ENCODE measurements around the gene HOXC10.

The HOXC10 gene

GRCh38 chr12:53984901-53985691 is at the start of gene HOXC10:
Gene HOXC10, plus strand, starts transcription at chr12:53985146. Its CDS starts 114 bp downstream, at chr12:53985260.
- peak; percentile 90 for DNase-seq

GRCh38 chr12:53935383-53936341 is 49.3 kb upstream of the HOXC10 start:
- no peak for DNase-seq

- no peak for DNase-seq
Observed at GRCh38 chr12:53937099-53937498, 47.8 kb upstream of the HOXC10 start.

GRCh38 chr12:53937596-53938325 is 47.2 kb upstream of the HOXC10 start:
- no peak for DNase-seq

GRCh38 chr12:53938326-53939140 is 46.4 kb upstream of the HOXC10 start, which contains the start of gene HOXC13:
Gene HOXC13, plus strand, starts transcription at chr12:53938831. Its CDS starts 76 bp downstream, at chr12:53938907.
- peak; percentile 43 for DNase-seq

GRCh38 chr12:53939141-53940108 is 45.5 kb upstream of the HOXC10 start:
- no peak for DNase-seq

- DNase-seq, result no peak
Observed at GRCh38 chr12:53940443-53941014, 44.4 kb upstream of the HOXC10 start.

- no peak for DNase-seq
Observed at GRCh38 chr12:53941187-53941586, 43.8 kb upstream of the HOXC10 start.

GRCh38 chr12:53941750-53942149 is 43.2 kb upstream of the HOXC10 start:
- DNase-seq, result no peak

GRCh38 chr12:53942467-53942997 is 42.4 kb upstream of the HOXC10 start:
- DNase-seq, result no peak

- no peak for DNase-seq
Observed at GRCh38 chr12:53944209-53944608, 40.7 kb upstream of the HOXC10 start.

- no peak for DNase-seq
Observed at GRCh38 chr12:53944907-53945847, 39.8 kb upstream of the HOXC10 start.

GRCh38 chr12:53947743-53948142 is 37.2 kb upstream of the HOXC10 start:
- DNase-seq, result no peak

GRCh38 chr12:53948650-53949593 is 36.0 kb upstream of the HOXC10 start:
- no peak for DNase-seq

- no peak for DNase-seq
Observed at GRCh38 chr12:53949631-53950436, 35.1 kb upstream of the HOXC10 start.

- no peak for DNase-seq
Observed at GRCh38 chr12:53950437-53950773, 34.5 kb upstream of the HOXC10 start.

Data from activated CD4-positive, alpha-beta T cell treated with anti-CD3 and anti-CD28 coated beads, Interleukin-10, Interleukin-2, amounts not matched to agents 100 ng/mL and 50 ng/mL, durations not matched to agents 16 hours and 8 hours (primary cell).